Activated CD8-positive, alpha-beta memory T cell treated with anti-CD3 and anti-CD28 coated beads for 4 hours (primary cell): ENCODE results near the gene ZMAT2.
"Not testable (repeated sequence)": the region's sequence is repeated elsewhere in the genome, so short reads cannot be mapped to it uniquely, and the experiment has no call there.

ENCODE experiments used
- DNase-seq, 2 donors: peaks; one replicate each; pipeline ENCODE4 v3.0.0-alpha.2; 2020; ENCODE audit warnings: low read depth in 2 of 2

ZMAT2 gene

GRCh38 chr5:140700177-140701144 is at the start of gene ZMAT2:
Gene ZMAT2, plus strand, starts transcription at chr5:140700447. Its CDS starts 14 bp downstream, at chr5:140700461.
- DNase-seq = peak; percentile 85 to 91

- no peak for DNase-seq
These were observed 41.4 kb upstream of the ZMAT2 start for GRCh38 chr5:140658870-140659269.

GRCh38 chr5:140660371-140660770 is 39.9 kb upstream of the ZMAT2 start:
- not testable (repeated sequence) for DNase-seq

GRCh38 chr5:140664030-140664358 is 36.3 kb upstream of the ZMAT2 start:
- no peak for DNase-seq

GRCh38 chr5:140664359-140665119 is 35.7 kb upstream of the ZMAT2 start, which contains the start of gene WDR55:
Gene WDR55, plus strand, starts transcription at chr5:140664904. Its CDS starts 9 bp downstream, at chr5:140664913.
- peak; percentile 93 to 94 for DNase-seq

- DNase-seq = not testable (repeated sequence)
These were observed 29.2 kb upstream of the ZMAT2 start for GRCh38 chr5:140671035-140671434.

GRCh38 chr5:140671472-140672125 is 28.6 kb upstream of the ZMAT2 start:
- DNase-seq = no peak

GRCh38 chr5:140672455-140673186 is 27.6 kb upstream of the ZMAT2 start:
- DNase-seq = no peak

GRCh38 chr5:140673187-140673976 is 26.9 kb upstream of the ZMAT2 start, which contains the start of gene DND1:
Gene DND1, minus strand, starts transcription at chr5:140673576. Its CDS starts 34 bp downstream, at chr5:140673542.
- DNase-seq = no peak

- no peak for DNase-seq
These were observed 26.0 kb upstream of the ZMAT2 start for GRCh38 chr5:140674211-140674610.

GRCh38 chr5:140674629-140675028 is 25.6 kb upstream of the ZMAT2 start:
- DNase-seq = no peak

- no peak for DNase-seq
These were observed 22.3 kb upstream of the ZMAT2 start for GRCh38 chr5:140677947-140678346.

GRCh38 chr5:140678993-140679392 is 21.3 kb upstream of the ZMAT2 start:
- DNase-seq = no peak

GRCh38 chr5:140690376-140690932 is 9.8 kb upstream of the ZMAT2 start:
- DNase-seq = no peak

GRCh38 chr5:140690941-140691924 is 9.0 kb upstream of the ZMAT2 start, which contains the start of the genes HARS1 and HARS2:
Gene HARS1, minus strand, starts transcription at chr5:140691370. Its CDS starts 66 bp downstream, at chr5:140691304.
Gene HARS2, plus strand, starts transcription at chr5:140691455. Its CDS starts 194 bp downstream, at chr5:140691649.
- peak; percentile 60 to 70 for DNase-seq

- no peak for DNase-seq
These were observed 6.0 kb upstream of the ZMAT2 start for GRCh38 chr5:140694276-140694675.

GRCh38 chr5:140696891-140697492 is 3.3 kb upstream of the ZMAT2 start:
- DNase-seq = no peak

- no peak for DNase-seq
These were observed 7.6 kb downstream of the ZMAT2 start for GRCh38 chr5:140707812-140708211.
